Measurements from ENCODE around the gene PTGER2.

The PTGER2 gene

DNA sequence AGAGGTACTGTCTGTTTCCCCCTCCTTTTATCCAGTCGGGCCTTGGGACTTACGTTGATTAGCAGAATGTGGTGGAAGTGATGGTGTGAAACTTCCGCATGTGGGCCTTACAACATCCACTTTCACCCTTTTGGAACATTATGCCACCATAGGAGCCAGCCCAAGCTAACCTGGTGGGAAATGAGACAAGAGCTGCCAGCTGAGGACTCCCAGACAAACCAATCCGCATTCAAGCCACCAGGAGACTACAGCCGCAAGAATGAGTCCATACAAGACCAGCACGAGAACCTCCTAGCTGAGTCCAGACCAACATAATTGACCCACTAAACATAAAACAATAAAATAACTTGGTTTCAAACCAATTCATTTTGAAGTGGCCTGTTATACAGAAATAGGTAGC lies 9.1 kb upstream of the PTGER2 start:
- no peak for DNase-seq (ENCODE audit: low read depth)

DNA sequence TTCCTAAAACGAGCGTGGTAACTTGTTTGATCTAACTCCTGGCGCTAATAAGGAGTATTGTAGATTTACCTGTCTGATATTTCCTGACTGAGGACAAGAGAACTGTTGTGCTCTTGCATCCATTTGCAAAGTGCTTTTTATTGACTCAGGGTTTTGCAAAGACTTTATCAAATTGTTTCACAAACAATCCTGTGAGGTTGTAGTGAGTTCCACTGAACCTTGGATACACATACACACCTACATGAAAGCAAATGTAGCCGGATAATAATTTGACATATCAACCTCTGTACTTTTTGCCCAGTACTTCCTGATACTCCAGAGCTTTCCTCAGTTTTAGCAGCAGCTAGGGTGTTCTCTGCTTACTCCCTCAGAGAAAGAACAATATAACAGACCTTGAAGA lies 6.7 kb upstream of the PTGER2 start:
- no peak for DNase-seq (ENCODE audit: low read depth)

DNA sequence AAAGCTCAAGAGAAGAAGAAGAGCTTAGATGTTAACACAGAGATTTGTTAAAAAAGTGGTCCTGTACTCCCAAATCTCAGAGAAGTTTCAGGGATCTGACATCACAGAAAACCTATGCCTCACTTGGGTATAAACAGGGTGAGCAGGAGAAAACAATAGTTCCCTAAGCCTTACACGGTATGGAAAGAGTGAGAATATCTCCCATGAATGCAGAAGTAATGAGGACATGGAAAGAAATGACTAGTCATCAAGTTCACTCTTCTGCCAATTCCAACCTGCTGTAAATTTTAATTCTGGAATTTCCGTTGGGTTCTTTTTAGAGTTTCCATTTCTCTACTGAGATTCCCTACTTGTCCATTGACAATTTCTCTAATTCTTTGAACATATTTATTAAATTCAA lies 6.2 kb upstream of the PTGER2 start:
- DNase-seq (ENCODE audit: low read depth) = no peak

DNA sequence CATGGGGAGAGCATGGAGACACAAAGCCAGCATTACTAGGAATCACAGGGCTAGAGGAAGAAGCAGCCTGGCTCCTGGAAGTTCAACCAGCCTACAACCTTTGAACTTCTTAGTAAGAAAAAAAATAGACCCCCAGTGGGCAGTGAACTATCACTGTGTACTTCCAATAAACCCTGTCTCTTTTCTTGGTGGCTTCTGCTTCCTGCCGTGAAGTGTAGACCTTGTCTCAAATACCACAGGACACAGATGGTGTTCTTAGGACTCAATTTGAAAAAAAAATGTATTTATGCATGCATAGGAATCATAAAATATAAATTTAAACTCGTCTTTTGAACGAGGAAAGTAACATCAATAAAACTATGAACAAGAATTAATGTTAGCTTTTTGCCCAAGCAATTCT lies 3.6 kb upstream of the PTGER2 start:
- no peak for DNase-seq (ENCODE audit: low read depth)

DNA sequence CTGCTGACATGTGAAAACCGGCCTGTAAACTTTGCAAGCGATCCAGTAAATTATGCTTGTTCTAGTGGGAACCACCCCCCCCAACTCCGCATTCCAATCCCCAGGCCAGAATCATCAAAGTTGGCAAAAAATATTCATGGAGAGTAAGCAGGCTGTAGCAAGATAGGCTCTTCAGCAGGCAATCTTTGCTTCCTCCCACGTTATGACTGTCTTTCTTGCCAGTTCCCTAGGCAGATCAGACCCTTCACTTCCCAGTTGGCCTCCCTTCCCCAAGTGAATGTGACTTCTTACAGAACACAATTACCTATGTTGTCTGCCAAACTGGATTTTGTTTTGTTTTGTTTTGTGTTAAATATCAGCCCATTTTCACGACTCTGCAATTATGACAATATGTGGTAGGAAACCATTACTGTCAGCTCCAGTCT lies 1.2 kb upstream of the PTGER2 start:
- DNase-seq (ENCODE audit: low read depth) = no peak

DNA sequence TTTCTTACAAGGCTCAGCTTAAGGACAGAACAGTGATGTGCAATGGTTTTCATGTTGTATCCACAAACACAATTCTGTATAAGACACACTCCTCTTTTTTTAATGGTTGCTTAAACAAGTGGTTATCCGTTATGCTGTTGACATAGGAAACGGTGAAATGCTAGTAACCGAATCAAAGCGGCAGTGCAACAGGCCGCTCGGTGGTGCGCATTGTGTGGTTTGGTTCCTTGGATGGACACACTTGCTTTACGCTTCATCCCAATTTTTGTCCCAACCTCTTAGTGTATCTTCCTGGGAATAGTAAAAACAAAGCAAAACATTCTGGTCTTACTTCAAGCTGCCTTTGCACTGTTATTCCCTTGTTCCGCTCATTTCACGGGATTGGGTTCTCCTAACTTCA lies 650 bp upstream of the PTGER2 start:
- no peak for DNase-seq (ENCODE audit: low read depth)

DNA sequence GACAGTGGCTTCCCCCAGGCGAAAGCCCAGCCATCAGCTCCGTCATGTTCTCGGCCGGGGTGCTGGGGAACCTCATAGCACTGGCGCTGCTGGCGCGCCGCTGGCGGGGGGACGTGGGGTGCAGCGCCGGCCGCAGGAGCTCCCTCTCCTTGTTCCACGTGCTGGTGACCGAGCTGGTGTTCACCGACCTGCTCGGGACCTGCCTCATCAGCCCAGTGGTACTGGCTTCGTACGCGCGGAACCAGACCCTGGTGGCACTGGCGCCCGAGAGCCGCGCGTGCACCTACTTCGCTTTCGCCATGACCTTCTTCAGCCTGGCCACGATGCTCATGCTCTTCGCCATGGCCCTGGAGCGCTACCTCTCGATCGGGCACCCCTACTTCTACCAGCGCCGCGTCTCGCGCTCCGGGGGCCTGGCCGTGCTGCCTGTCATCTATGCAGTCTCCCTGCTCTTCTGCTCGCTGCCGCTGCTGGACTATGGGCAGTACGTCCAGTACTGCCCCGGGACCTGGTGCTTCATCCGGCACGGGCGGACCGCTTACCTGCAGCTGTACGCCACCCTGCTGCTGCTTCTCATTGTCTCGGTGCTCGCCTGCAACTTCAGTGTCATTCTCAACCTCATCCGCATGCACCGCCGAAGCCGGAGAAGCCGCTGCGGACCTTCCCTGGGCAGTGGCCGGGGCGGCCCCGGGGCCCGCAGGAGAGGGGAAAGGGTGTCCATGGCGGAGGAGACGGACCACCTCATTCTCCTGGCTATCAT lies 663 bp downstream of the PTGER2 start:
- DNase-seq (ENCODE audit: low read depth) = no peak

DNA sequence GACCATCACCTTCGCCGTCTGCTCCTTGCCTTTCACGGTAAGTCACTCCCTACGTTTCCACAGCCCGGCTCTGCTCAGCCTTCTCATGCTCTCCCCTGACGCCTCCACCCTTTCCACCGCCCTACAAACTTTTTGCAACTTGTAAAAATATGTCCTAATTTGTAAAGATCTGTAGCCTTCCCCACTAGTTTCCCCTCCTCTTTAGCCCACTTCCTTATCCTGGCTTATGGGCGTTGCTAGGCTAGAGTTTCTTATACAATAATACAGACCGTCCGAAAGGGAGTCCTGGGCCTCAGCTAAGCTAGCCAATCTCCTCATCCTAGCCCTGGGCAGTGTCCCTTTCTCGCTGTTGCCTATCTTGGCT lies 1.2 kb downstream of the PTGER2 start:
- DNase-seq (ENCODE audit: low read depth) = no peak

DNA sequence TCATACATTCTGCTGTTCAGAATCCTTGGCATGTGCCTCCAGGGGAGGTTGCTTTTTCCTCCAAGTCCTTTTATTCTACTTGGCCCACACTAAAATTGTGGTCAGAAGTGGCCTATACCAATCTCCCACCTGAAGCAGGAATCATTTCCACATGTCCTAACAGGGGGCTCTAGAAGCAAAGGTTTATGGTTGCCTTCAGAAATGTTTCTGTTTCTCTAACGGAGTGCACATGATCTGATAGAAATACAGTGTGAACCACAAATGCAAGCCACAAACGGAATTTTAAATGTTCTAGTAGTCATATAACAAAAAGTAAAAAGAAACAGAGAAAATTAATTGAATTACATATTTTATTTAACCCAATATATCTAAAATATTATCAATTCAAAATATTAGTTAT lies 4.0 kb downstream of the PTGER2 start:
- no peak for DNase-seq (ENCODE audit: low read depth)

DNA sequence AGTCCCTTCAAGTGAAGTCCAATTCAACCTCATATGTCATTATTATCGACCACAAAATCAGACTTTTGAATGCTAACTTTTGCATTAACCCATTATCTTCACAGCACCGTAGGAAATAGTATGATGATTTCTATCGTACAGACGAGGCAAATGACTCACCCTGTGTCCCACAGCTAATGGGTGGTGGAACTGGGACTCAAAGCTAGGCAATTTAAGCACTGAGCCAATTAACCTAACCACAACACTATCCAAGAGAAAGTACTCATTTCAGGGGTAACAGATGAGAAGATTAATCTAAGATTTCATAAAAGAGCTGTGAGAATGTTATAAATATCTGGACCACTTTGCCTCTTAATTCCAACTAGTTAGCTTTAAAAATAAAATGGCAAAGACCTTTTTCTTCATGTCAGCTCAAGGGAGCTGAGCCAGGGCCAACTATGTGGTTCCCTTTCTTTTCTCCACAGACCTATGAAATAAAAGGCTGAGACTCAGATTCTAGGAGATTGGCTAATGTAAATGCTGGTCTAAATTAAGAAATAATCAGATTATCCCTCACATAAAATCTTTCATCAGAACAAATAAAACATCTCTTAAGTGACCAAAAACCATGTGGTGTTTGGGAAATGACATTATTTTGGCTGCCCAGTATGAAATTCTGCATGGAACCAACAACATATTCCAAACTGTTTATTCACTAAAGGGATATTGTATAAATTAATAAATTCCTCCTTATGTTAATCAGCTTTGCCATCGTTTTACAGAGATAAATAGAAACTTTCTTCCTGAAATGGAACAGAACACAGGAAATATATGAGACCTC lies 4.9 kb downstream of the PTGER2 start:
- no peak for DNase-seq (ENCODE audit: low read depth)

DNA sequence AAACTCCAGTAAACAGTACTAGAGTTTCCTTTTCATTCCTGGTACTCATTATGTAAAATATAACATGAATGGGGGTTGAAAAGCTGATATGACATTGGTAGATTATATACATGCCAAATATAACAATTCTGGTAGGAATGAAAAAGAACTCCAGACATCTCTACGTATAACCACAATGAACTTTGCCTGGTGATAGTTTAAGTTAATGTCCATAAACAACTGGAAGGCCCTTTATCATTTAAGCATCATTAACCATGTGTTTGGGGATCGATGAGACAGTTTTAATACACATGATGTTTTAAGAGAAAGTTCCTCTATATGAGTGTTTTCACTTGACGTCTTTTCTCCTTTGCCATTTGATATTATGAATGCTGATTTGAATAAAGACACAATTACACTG lies 5.8 kb downstream of the PTGER2 start:
- DNase-seq (ENCODE audit: low read depth) = no peak

DNA sequence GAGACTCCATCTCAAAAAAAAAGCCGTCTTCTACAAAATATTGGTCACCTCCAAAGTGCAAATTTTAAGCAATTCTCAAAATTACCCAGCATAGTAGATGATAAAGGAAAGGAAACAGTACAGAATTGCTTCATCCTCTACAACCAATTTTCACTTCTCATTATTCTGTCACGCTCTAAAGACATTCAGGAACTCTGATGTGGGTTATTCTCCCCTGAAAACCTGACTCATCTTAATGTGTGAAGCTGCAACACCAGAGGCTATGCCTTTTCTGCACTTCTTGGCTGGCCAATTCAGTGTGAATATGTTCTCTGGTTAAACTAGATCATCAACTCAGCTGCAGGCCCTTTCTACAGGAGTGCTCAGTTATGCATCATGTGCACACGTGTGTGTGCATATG lies 11.0 kb downstream of the PTGER2 start:
- no peak for DNase-seq (ENCODE audit: low read depth)

DNA sequence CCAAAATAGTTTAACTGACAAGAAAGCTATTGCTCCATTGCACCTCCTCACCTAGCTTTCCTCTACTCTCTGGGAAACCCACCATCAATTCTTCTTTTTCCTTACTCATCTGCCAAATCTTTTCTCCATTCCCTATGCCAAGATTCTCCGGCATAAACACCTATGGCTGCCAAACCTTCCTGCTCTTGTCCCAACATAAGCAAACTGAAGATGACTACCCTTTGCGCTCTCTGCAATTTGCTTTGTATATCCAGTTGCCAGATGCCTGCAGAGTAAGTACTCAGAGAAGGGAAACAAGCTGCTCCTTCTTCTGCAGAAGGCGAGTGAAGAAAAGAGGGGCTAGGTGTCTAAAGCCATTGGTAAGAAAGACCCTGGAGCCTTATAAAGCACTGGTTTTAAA lies 11.5 kb downstream of the PTGER2 start:
- no peak for DNase-seq (ENCODE audit: low read depth)

DNA sequence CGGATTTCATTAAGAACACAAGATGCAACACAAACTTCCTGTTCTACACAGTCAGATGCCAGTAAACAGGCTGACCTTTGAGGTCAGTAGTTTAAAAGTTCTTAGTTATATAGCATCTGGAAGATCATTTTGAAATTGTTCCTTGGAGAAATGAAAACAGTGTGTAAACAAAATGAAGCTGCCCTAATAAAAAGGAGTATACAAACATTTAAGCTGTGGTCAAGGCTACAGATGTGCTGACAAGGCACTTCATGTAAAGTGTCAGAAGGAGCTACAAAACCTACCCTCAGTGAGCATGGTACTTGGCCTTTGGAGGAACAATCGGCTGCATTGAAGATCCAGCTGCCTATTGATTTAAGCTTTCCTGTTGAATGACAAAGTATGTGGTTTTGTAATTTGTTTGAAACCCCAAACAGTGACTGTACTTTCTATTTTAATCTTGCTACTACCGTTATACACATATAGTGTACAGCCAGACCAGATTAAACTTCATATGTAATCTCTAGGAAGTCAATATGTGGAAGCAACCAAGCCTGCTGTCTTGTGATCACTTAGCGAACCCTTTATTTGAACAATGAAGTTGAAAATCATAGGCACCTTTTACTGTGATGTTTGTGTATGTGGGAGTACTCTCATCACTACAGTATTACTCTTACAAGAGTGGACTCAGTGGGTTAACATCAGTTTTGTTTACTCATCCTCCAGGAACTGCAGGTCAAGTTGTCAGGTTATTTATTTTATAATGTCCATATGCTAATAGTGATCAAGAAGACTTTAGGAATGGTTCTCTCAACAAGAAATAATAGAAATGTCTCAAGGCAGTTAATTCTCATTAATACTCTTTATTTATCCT lies 13.5 kb downstream of the PTGER2 start:
- no peak for DNase-seq (ENCODE audit: low read depth)

DNA sequence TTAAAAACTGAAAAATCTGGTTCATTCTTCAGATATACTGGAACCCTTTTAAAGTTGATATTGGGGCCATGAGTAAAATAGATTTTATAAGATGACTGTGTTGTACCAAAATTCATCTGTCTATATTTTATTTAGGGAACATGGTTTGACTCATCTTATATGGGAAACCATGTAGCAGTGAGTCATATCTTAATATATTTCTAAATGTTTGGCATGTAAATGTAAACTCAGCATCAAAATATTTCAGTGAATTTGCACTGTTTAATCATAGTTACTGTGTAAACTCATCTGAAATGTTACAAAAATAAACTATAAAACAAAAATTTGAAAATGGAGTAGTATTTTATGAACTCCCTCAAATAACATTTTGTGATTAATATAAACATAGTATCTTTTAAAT lies 14.2 kb downstream of the PTGER2 start:
- DNase-seq (ENCODE audit: low read depth) = peak; percentile 57

DNA sequence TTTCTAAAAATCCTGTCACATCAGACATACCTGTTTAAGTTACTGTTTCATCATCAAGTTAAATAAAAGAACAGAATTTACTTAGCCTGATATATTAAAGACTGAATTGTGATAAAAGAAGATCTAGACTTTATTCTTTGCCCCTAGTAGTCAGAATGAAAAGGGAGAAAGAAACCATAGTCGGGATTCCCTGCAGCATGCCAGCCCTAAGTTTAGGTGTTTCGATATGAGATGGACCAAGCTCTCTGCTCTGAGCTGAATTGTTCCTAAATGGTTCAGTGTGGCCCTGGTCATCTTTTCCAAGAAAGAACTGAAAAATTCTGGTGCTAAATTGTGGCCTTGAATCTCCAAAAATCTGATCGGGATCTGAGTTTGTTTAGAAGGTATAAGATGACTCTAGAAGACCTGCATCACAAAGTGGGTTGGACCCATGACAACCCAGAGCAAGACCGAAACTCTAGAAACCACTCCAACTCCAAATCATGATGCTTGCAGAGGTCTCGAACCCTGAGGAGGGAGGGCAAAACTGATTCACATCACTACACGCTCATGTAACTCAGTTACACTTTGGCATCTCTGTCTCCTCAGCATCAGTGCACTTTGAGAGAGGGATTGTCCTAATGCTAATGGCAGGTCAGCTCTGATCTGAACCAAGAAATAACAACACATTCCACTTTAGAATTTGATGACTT lies 15.7 kb downstream of the PTGER2 start:
- DNase-seq (ENCODE audit: low read depth) = no peak

DNA sequence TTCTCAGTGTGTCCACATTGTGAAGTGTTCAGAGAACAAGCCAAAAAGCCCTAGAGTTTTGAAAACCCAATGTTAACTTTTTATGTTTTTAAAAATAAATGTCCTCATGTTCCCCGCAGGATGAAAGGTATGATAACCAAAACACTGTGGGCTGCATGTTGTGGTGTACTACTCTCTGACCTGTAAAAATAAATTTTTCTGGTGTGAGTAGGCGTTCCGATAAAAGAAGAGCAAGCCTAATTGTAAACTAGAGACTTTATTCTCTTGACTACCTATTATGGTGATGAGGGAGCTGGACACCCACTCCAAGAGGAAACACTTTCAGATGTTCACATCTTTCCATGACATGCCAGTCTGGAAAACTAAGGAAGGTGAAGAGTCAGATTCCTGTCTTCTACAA lies 18.2 kb downstream of the PTGER2 start:
- no peak for DNase-seq (ENCODE audit: low read depth)

DNA sequence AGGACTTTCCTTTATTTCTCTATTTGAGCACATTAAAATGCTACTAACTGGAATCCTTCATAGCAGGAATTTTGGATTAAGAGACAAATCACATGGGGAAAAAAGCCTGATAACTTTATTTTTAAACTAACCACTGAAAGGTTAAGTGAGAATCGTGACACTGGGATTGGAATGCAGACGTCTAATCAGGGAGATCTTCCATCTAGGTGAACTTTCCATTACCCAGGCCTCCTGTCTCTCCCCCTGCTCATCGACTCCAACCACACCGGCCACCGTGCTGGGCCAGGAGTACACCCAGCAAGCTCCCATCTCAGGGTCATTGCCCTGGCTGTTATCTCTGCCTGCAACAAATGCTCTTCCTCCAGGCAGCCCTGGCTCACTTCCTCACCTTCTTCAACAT lies 19.0 kb downstream of the PTGER2 start:
- no peak for DNase-seq (ENCODE audit: low read depth)

DNA sequence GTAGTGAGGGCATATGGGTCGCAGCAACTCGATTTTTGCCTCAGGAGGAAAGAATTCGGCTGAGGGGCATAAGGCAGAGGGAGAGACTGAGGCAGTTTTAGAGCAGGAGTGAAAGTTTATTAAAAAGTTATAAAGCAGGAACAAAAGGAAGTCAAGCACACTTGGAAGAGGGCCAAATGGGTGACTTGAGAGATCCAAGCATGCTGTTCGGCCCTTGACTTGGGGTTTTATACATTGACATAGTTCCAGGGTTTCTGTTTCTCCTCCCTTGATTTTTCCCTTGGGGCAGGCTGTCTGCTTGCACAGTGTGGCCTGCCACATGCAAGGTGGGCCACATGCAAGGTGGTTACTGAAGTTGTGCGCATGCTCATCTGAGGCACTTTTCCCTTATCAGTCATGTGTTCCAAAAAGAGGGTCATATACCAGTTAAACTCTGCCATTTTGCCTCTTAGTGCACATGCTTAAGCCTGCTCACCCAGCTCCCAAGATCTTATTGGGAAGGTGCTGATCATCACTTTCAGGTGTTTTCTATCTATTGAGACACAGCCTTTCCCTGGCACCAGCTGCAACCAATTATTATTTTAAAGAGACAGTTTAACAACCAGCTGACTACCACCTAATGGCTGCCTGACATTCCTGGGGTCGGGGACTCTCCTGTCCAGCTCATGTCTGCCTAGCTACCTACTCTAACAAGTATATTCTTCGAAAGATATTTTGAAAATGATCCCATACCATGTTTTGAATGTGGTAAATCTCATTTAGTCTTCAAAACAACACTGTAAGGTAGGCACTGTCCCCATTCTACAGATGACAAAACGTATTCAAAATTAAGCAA lies 19.9 kb downstream of the PTGER2 start:
- DNase-seq (ENCODE audit: low read depth) = no peak

DNA sequence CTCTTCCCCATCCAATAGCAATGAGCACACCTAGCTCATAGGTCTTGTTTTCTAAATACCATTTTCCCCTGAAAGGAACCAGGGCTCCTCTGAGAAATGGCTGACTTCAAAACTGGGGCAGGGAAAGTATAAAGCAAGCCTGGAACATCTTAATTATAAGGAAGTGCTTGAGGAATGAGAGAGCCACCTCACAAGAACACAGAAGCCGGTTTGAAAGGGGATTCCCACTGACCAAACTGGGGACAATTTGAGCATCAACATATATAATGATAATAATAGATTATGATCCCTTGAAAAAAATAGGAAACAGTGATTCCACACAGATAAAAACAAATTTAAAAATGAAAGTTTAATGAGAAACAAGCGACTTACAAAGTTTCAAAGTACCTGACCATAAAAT lies 22.1 kb downstream of the PTGER2 start:
- no peak for DNase-seq (ENCODE audit: low read depth)

DNA sequence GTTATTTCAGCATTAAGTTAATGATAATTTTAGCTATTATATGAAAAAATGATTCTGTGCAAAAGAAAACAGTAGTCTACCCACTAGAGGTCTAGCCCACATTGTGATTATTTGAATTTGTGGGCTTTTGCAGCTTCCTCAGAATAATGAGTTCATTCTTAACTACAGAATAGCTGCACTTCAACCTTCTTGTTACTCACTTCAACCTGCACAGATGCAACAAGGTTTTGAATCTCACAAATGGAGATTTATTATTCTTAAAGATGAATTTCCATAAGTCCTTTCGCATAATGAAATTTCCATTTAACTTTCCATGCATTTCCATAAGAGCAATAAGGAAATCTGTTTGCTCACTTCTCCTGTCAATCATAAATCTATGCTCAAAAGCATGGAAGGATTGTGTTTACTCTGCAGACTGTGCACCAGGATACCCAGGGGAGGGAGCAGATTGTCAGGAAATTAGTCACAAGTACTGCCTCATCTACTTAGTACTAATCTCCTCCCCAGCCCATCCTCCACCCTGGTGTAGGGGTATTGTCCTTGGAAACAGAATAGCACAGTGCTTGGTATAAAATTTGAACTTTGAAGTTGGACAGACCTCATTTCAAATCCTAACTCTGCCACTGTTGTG lies 24.1 kb downstream of the PTGER2 start:
- peak; percentile 32 for DNase-seq (ENCODE audit: low read depth)

All from HS-5 (cell line).